DMS79 (cell line): ENCODE data around the gene GLIS2.

ENCODE experiments used
- DNase-seq: peaks from one replicate; lab custom pipeline; 2025; lab: John Stamatoyannopoulos, UW

The GLIS2 gene

GRCh38 chr16:4352843-4353242 is 37.0 kb downstream of the GLIS2 start:
- DNase-seq: no peak

GRCh38 chr16:4353675-4354074 is 37.8 kb downstream of the GLIS2 start:
- DNase-seq: no peak

GRCh38 chr16:4354512-4355409 is 38.9 kb downstream of the GLIS2 start:
- no peak for DNase-seq

GRCh38 chr16:4356820-4357219 is 41.0 kb downstream of the GLIS2 start:
- DNase-seq: no peak

GRCh38 chr16:4358236-4358635 is 42.4 kb downstream of the GLIS2 start:
- DNase-seq: no peak

- no peak for DNase-seq
These were observed 43.1 kb downstream of the GLIS2 start for GRCh38 chr16:4358831-4359561.

- no peak for DNase-seq
These were observed 44.0 kb downstream of the GLIS2 start for GRCh38 chr16:4359914-4360313.

- DNase-seq: no peak
These were observed 44.7 kb downstream of the GLIS2 start for GRCh38 chr16:4360538-4361021.

- DNase-seq: no peak
These were observed 45.4 kb downstream of the GLIS2 start for GRCh38 chr16:4361033-4361943.

- DNase-seq: no peak
These were observed 46.1 kb downstream of the GLIS2 start for GRCh38 chr16:4361944-4362311.

GRCh38 chr16:4362476-4363135 is 46.7 kb downstream of the GLIS2 start:
- no peak for DNase-seq

GRCh38 chr16:4364196-4365013 is 48.5 kb downstream of the GLIS2 start:
- no peak for DNase-seq

GRCh38 chr16:4365014-4365406 is 49.1 kb downstream of the GLIS2 start:
- DNase-seq: no peak

- DNase-seq: no peak
These were observed 49.7 kb downstream of the GLIS2 start for GRCh38 chr16:4365615-4366014.

- no peak for DNase-seq
These were observed 50.1 kb downstream of the GLIS2 start for GRCh38 chr16:4366016-4366415.

- DNase-seq: no peak
These were observed 51.6 kb downstream of the GLIS2 start for GRCh38 chr16:4367393-4367856.

- no peak for DNase-seq
These were observed 53.3 kb downstream of the GLIS2 start for GRCh38 chr16:4369007-4369733.

GRCh38 chr16:4370151-4370550 is 54.3 kb downstream of the GLIS2 start:
- no peak for DNase-seq

GRCh38 chr16:4370570-4371356 is 54.9 kb downstream of the GLIS2 start:
- no peak for DNase-seq
